HepG2 (cell line): ENCODE results near the gene SLC9A8. TPM values are rescaled to one million over a fixed set of nuclear protein-coding genes. Genes with fewer than 3 reads are reported as not detected.
A peak's percentile ranks its signal among the peaks of the same experiment; 100 is the strongest.

Experiments
- BHLHE40 ChIP-seq: IDR thresholded peaks from 2 replicates; pipeline ENCODE4 v1.6.1; 2011; ENCODE audit warnings: low read length, improper control_type of control experiment
- GATAD2A ChIP-seq: IDR thresholded peaks from 2 replicates; pipeline ENCODE4 v1.6.1; 2016
- HDAC2 ChIP-seq: sonication (generic); formaldehyde crosslinking; IDR thresholded peaks from 2 replicates; pipeline ENCODE4 v1.4.0; 2020; ENCODE audit warnings: missing genetic modification reagents
- HNF4A ChIP-seq: sonication (generic); formaldehyde crosslinking; IDR thresholded peaks from 2 replicates; pipeline ENCODE4 v1.4.0; 2020; ENCODE audit warnings: missing genetic modification reagents
- MED1 ChIP-seq: sonication (generic); formaldehyde crosslinking; IDR thresholded peaks from 2 replicates; pipeline ENCODE4 v1.4.0; 2020; ENCODE audit warnings: missing genetic modification reagents
- NFYC ChIP-seq: IDR thresholded peaks from 2 replicates; pipeline ENCODE4 v1.6.1; 2016; ENCODE audit warnings: missing genetic modification reagents, missing compliant biosample characterization
- PITX1 ChIP-seq: sonication (generic); formaldehyde crosslinking; IDR thresholded peaks from 2 replicates; pipeline ENCODE4 v1.5.1; 2020; ENCODE audit warnings: mild to moderate bottlenecking, missing genetic modification reagents
- SALL1 ChIP-seq: sonication (generic); formaldehyde crosslinking; IDR thresholded peaks from 2 replicates; pipeline ENCODE4 v1.8.0; 2022; ENCODE audit warnings: mild to moderate bottlenecking, missing genetic modification reagents
- SPEN ChIP-seq: sonication (generic); formaldehyde crosslinking; IDR thresholded peaks from 2 replicates; pipeline ENCODE4 v1.5.1; 2020; ENCODE audit warnings: low read depth, mild to moderate bottlenecking, missing genetic modification reagents
- ZMYM3 ChIP-seq: sonication (generic); formaldehyde crosslinking; IDR thresholded peaks from 2 replicates; pipeline ENCODE4 v1.5.1; 2020; ENCODE audit warnings: mild to moderate bottlenecking, missing genetic modification reagents
- ZNF263 ChIP-seq: sonication (generic); formaldehyde crosslinking; IDR thresholded peaks from 2 replicates; pipeline ENCODE4 v1.4.0; 2020; ENCODE audit warnings: missing genetic modification reagents
- ZNF33B ChIP-seq: sonication (generic); formaldehyde crosslinking; IDR thresholded peaks from 2 replicates; pipeline ENCODE4 v1.5.1; 2020; ENCODE audit warnings: mild to moderate bottlenecking, missing genetic modification reagents
- ZNF510 ChIP-seq: sonication (generic); formaldehyde crosslinking; IDR thresholded peaks from 2 replicates; pipeline ENCODE4 v1.4.0; 2020; ENCODE audit warnings: low read depth, mild to moderate bottlenecking, missing genetic modification reagents
- ZNF598 ChIP-seq: sonication (generic); formaldehyde crosslinking; IDR thresholded peaks from 2 replicates; pipeline ENCODE4 v1.5.1; 2020; ENCODE audit warnings: mild to moderate bottlenecking, missing genetic modification reagents, borderline replicate concordance
- ZNF605 ChIP-seq: sonication (generic); formaldehyde crosslinking; IDR thresholded peaks from 2 replicates; pipeline ENCODE4 v1.8.0; 2022; ENCODE audit warnings: mild to moderate bottlenecking, missing genetic modification reagents
- ZNF619 ChIP-seq: sonication (generic); formaldehyde crosslinking; IDR thresholded peaks from 2 replicates; pipeline ENCODE4 v1.4.0; 2020; ENCODE audit warnings: mild to moderate bottlenecking, missing genetic modification reagents
- ZNF652 ChIP-seq: IDR thresholded peaks from 2 replicates; pipeline ENCODE4 v1.6.1; 2016; ENCODE audit warnings: low read depth, borderline replicate concordance
- ZNF891 ChIP-seq: sonication (generic); formaldehyde crosslinking; IDR thresholded peaks from 2 replicates; pipeline ENCODE4 v1.5.0; 2020; ENCODE audit warnings: mild to moderate bottlenecking, missing genetic modification reagents
- polyA plus RNA-seq, 8 experiments: library from polyadenylated mRNA; depleted of rRNA in 3 of 8; stranded (reverse) in 7 of 8; unstranded in 1 of 8; fragments of >200 nt; fragmentation: Illumina TruSeq in 4 of 8; extraction: Trizol in 4 of 8; gene quantifications; 2 replicates each; pipeline versions ENCODE4 v1.2.1 to v1.2.3, GENCODE V29; 2011 to 2016; ENCODE audit warnings: low read depth in 4 of 8, missing spikeins in 1 of 8, mixed read lengths in 1 of 8; ENCODE audit not compliant: insufficient read depth in 1 of 8
- total RNA-seq, 5 experiments: library from RNA; depleted of rRNA; stranded (reverse); fragments of >200 nt; fragmentation: Illumina TruSeq; extraction: Trizol; gene quantifications; 2 replicates each; pipeline ENCODE4 v1.2.3, GENCODE V29; 2016; ENCODE audit warnings: low read depth in 1 of 5
- TF ChIP-seq, protein P1 (sequence below): sonication (generic); formaldehyde crosslinking; IDR thresholded peaks from 2 replicates; pipeline ENCODE4 v1.5.1; 2020; ENCODE audit warnings: mild to moderate bottlenecking, missing genetic modification reagents, moderate library complexity
- TF ChIP-seq, protein P2 (sequence below): IDR thresholded peaks from 2 replicates; pipeline ENCODE4 v1.6.1; 2012; ENCODE audit warnings: inconsistent platforms
- TF ChIP-seq, protein P3 (sequence below): sonication (generic); formaldehyde crosslinking; conservative IDR thresholded peaks from 2 replicates; pipeline ENCODE4 v1.4.0; 2020; ENCODE audit warnings: missing genetic modification reagents
- TF ChIP-seq, protein P4 (sequence below): sonication (generic); formaldehyde crosslinking; IDR thresholded peaks from 2 replicates; pipeline ENCODE4 v1.5.0; 2020; ENCODE audit warnings: missing genetic modification reagents
- TF ChIP-seq, protein P5 (sequence below): sonication (generic); formaldehyde crosslinking; conservative IDR thresholded peaks from 2 replicates; pipeline ENCODE4 v1.4.0; 2020; ENCODE audit warnings: mild to moderate bottlenecking, missing genetic modification reagents, moderate library complexity

Gene SLC9A8
- total and polyA plus RNA-seq, 2 of the 13 experiments (the other 11 are each of a cell fraction or from before 2014, with no cell fraction given), result 4.1 to 7.4 TPM

DNA sequence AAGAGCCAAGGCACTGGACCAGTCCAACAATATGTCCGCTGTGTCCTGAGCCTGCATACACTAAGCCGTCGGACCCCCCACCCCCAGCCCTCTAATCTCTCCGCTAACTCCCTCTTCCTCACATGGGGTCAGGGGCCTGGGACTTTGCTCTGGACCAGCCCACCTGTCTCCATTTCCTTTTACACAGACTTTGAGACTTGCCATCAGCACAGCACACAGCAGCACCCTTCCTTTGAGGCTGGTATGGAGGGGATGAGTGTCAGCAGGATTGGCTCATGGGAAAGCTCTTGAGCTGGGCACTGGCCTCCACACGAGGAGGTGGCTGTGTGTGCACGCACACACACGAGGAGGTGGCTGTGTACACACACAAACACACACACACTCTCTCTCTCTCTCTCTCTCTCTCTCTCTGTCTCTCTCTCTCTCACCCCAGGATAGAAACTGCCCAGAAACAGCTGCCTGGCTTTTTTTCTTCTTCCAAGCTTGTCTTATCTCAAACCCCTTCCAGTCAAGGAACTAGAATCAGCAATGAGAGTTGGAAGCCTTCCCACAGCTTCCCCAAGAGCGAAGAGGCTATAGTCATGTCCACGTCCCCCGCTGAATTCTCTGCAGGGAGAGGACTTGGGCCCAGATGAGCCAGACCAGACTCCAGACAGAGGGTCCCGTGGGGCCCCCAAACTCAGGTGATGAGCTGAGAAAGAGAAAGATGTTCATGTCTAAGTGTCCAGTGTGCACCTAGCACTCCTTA lies 18.6 kb downstream of the SLC9A8 start (continued):
- TF ChIP-seq, protein P1, sequence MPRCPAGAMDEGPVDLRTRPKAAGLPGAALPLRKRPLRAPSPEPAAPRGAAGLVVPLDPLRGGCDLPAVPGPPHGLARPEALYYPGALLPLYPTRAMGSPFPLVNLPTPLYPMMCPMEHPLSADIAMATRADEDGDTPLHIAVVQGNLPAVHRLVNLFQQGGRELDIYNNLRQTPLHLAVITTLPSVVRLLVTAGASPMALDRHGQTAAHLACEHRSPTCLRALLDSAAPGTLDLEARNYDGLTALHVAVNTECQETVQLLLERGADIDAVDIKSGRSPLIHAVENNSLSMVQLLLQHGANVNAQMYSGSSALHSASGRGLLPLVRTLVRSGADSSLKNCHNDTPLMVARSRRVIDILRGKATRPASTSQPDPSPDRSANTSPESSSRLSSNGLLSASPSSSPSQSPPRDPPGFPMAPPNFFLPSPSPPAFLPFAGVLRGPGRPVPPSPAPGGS (CRISPR knock-in tag), result peak; percentile 25
- no peak for TF ChIP-seq BHLHE40
- TF ChIP-seq, protein P2, sequence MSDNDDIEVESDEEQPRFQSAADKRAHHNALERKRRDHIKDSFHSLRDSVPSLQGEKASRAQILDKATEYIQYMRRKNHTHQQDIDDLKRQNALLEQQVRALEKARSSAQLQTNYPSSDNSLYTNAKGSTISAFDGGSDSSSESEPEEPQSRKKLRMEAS, result peak; percentile 74
- TF ChIP-seq ZNF33B, result peak; percentile 67; the same call in 1 of the 2 replicates
- peak; percentile 86 for TF ChIP-seq HNF4A
- peak; percentile 76 for TF ChIP-seq ZMYM3 (CRISPR knock-in tag)
- 0 out of 2 replicates have a peak, but pooled peaks have one; percentile 11 for TF ChIP-seq ZNF598 (CRISPR knock-in tag)
- TF ChIP-seq ZNF891 (CRISPR knock-in tag), result no peak
- peak; percentile 83 for TF ChIP-seq SALL1
- TF ChIP-seq ZNF605, result peak; percentile 56
- TF ChIP-seq GATAD2A (CRISPR knock-in tag), result peak; percentile 39
- peak; percentile 41; the same call in 1 of the 2 replicates for TF ChIP-seq HDAC2 (CRISPR knock-in tag)
- TF ChIP-seq SPEN, result peak; percentile 67; the same call in 1 of the 2 replicates
- TF ChIP-seq, protein P3, sequence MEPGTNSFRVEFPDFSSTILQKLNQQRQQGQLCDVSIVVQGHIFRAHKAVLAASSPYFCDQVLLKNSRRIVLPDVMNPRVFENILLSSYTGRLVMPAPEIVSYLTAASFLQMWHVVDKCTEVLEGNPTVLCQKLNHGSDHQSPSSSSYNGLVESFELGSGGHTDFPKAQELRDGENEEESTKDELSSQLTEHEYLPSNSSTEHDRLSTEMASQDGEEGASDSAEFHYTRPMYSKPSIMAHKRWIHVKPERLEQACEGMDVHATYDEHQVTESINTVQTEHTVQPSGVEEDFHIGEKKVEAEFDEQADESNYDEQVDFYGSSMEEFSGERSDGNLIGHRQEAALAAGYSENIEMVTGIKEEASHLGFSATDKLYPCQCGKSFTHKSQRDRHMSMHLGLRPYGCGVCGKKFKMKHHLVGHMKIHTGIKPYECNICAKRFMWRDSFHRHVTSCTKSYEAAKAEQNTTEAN, result peak; percentile 84; the same call in 1 of the 2 replicates
- TF ChIP-seq ZNF619 (CRISPR knock-in tag), result no peak
- no peak for TF ChIP-seq ZNF652
- TF ChIP-seq, protein P4, sequence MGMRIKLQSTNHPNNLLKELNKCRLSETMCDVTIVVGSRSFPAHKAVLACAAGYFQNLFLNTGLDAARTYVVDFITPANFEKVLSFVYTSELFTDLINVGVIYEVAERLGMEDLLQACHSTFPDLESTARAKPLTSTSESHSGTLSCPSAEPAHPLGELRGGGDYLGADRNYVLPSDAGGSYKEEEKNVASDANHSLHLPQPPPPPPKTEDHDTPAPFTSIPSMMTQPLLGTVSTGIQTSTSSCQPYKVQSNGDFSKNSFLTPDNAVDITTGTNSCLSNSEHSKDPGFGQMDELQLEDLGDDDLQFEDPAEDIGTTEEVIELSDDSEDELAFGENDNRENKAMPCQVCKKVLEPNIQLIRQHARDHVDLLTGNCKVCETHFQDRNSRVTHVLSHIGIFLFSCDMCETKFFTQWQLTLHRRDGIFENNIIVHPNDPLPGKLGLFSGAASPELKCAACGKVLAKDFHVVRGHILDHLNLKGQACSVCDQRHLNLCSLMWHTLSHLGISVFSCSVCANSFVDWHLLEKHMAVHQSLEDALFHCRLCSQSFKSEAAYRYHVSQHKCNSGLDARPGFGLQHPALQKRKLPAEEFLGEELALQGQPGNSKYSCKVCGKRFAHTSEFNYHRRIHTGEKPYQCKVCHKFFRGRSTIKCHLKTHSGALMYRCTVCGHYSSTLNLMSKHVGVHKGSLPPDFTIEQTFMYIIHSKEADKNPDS (CRISPR knock-in tag), result peak; percentile 72; the same call in 1 of the 2 replicates
- TF ChIP-seq MED1 (CRISPR knock-in tag), result peak; percentile 42
- 0 out of 2 replicates have a peak, but pooled peaks have one; percentile 51 for TF ChIP-seq ZNF510 (CRISPR knock-in tag)
- TF ChIP-seq ZNF263 (CRISPR knock-in tag), result peak; percentile 43; the same call in 1 of the 2 replicates
- TF ChIP-seq PITX1, result peak; percentile 90
- TF ChIP-seq, protein P5, sequence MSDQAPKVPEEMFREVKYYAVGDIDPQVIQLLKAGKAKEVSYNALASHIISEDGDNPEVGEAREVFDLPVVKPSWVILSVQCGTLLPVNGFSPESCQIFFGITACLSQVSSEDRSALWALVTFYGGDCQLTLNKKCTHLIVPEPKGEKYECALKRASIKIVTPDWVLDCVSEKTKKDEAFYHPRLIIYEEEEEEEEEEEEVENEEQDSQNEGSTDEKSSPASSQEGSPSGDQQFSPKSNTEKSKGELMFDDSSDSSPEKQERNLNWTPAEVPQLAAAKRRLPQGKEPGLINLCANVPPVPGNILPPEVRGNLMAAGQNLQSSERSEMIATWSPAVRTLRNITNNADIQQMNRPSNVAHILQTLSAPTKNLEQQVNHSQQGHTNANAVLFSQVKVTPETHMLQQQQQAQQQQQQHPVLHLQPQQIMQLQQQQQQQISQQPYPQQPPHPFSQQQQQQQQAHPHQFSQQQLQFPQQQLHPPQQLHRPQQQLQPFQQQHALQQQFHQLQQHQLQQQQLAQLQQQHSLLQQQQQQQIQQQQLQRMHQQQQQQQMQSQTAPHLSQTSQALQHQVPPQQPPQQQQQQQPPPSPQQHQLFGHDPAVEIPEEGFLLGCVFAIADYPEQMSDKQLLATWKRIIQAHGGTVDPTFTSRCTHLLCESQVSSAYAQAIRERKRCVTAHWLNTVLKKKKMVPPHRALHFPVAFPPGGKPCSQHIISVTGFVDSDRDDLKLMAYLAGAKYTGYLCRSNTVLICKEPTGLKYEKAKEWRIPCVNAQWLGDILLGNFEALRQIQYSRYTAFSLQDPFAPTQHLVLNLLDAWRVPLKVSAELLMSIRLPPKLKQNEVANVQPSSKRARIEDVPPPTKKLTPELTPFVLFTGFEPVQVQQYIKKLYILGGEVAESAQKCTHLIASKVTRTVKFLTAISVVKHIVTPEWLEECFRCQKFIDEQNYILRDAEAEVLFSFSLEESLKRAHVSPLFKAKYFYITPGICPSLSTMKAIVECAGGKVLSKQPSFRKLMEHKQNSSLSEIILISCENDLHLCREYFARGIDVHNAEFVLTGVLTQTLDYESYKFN, result peak; percentile 90
- no peak for TF ChIP-seq NFYC (CRISPR knock-in tag)
